OCI-LY7 (cell line): Measurements from ENCODE around the gene TRRAP.

ENCODE experiments used
- CTCF ChIP-seq: fragments of 200-600 bp; sonication (generic); conservative IDR thresholded peaks from 2 replicates; pipeline ENCODE4 v1.5.1; 2014; ENCODE audit warnings: mild to moderate bottlenecking, antibody characterized with exemption, low read length, moderate library complexity, mixed read lengths
- EZH2phosphoT487 ChIP-seq: fragments of 200-600 bp; sonication (generic); IDR thresholded peaks from 2 replicates; pipeline ENCODE4 v1.6.1; 2018; ENCODE audit warnings: low read depth, borderline replicate concordance, mild to moderate bottlenecking, mixed run types, antibody characterized with exemption, low read length, moderate library complexity, mixed read lengths

- TF ChIP-seq CTCF (no peak), EZH2phosphoT487 (no peak)
These were observed 25.5 kb upstream of the TRRAP start for GRCh38 chr7:98852826-98853225.
